Progenitor cell of endocrine pancreas (in vitro differentiated cells): ENCODE results near the gene SVIL. TPM values are rescaled to one million over a fixed set of nuclear protein-coding genes. Genes with fewer than 3 reads are reported as not detected.
A peak's percentile ranks its signal among the peaks of the same experiment; 100 is the strongest.

Source experiments
- DNase-seq: peaks from one replicate; pipeline ENCODE4 v3.0.0; 2021; ENCODE audit warnings: low spot score; ENCODE audit not compliant: unreplicated experiment
- H3K27ac Mint-ChIP-seq: 2 replicates; pipeline ENCODE4 v1.8.0; 2021; ENCODE audit warnings: mild to moderate bottlenecking, moderate library complexity, mixed read lengths
- H3K27me3 Mint-ChIP-seq: 2 replicates; pipeline ENCODE4 v1.8.0; 2021; ENCODE audit warnings: mixed read lengths
- H3K36me3 Mint-ChIP-seq: 2 replicates; pipeline ENCODE4 v1.8.0; 2022; ENCODE audit warnings: mixed read lengths; ENCODE audit not compliant: insufficient read depth
- H3K4me1 Mint-ChIP-seq: 2 replicates; pipeline ENCODE4 v1.8.0; 2021; ENCODE audit warnings: low read depth, mixed read lengths
- H3K4me3 Mint-ChIP-seq: 2 replicates; pipeline ENCODE4 v1.8.0; 2021; ENCODE audit warnings: low read depth, mild to moderate bottlenecking, moderate library complexity, mixed read lengths
- H3K9me3 Mint-ChIP-seq: 2 replicates; pipeline ENCODE4 v1.8.0; 2021; ENCODE audit warnings: low read depth, mixed read lengths
- CTCF ChIP-seq: fragments of 200-600 bp; sonication (generic); IDR thresholded peaks from one replicate; pipeline ENCODE4 v1.5.0; 2021; ENCODE audit warnings: antibody characterized with exemption, mild to moderate bottlenecking; ENCODE audit not compliant: unreplicated experiment
- total RNA-seq: library from RNA; stranded (reverse); gene quantifications from 2 replicates; pipeline ENCODE4 v1.2.1, GENCODE V29; 2021

The SVIL gene
- total RNA-seq, 1 donor from 2014 or later: 88.2 TPM

DNA sequence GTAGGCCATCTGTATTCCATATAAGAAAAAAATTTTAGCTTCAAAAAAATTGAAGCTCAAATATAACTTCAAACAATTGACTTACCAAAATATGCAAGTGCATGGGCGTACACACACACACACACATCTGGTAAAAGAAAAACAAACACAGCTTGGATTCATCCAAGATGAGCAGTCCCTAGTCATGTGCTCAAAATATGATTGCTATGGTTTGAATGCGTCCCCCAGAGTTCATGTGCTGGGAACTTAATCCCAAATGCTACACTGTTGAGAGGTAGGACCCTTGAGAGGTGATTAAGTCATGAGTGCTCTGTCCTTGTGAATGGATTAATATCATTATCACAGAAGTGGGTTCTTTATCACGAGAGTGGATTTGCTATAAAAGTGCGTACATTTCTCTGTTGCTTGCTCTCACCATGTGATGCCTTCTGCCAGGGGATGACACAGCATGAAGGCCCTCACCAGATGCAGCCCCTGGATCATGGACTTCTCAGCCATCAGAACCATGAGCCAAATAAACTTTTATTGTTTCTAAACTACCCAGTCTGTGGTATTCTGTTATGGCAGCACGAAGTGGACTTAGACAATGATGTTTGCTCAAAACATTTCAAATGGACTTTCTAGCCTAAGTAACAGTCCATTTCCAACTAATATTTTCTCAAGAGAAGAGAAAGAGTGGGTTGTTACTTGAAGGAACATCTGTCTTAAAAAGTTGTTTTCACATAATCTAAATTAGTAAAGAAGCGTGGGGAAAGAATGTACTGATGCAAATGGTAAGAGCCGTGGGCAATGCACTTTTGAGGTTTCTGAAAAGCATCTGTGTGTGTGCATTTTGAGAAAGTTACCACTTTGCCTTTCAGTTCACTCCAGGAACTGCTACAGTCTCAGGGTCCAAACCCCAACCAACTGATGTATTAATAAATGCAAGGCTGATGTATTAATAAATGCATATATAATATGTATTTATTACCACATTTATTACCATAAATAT, 15.1 kb upstream of the SVIL start:
- peak overlapping the region; percentile 37 for H3K27ac Mint-ChIP-seq
- no peaks in the 10 kb centered on the region for H3K27me3 Mint-ChIP-seq
- TF ChIP-seq CTCF: no peak
- peaks cover 3% of the 10 kb centered on the region for H3K9me3 Mint-ChIP-seq
- no peak for DNase-seq
- H3K4me1 Mint-ChIP-seq: peaks cover 27% of the 10 kb centered on the region
- H3K36me3 Mint-ChIP-seq: peaks cover 27% of the 10 kb centered on the region
- H3K4me3 Mint-ChIP-seq: no peak overlapping the region

DNA sequence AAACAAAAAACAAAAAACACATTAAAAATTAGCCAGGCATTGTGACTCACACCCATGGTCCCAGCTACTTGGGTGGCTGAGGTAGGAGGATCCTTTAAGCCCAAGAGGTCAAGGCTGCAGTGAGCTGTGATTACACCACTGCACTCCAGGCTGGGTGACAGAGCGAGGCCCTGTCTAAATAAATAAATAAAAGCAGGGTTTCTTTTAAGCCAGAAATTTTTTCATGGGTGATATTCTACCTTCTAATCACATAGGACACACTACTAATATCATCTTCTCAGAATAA, 14.2 kb upstream of the SVIL start:
- Mint-ChIP-seq H3K27me3 (no peaks in the 10 kb centered on the region), H3K4me1 (peaks cover 27% of the 10 kb centered on the region), H3K4me3 (no peak overlapping the region), H3K27ac (no peak overlapping the region), H3K9me3 (peaks cover 3% of the 10 kb centered on the region), H3K36me3 (peaks cover 23% of the 10 kb centered on the region)
- no peak for DNase-seq
- no peak for TF ChIP-seq CTCF

- Mint-ChIP-seq H3K27me3 (no peaks in the 10 kb centered on the region), H3K4me1 (peaks cover 27% of the 10 kb centered on the region), H3K4me3 (no peak overlapping the region), H3K27ac (peak overlapping the region; percentile 11), H3K9me3 (peaks cover 3% of the 10 kb centered on the region), H3K36me3 (peaks cover 22% of the 10 kb centered on the region)
- no peak for DNase-seq
- TF ChIP-seq CTCF: no peak
Measured at GRCh38 chr10:29648114-29648982, 13.6 kb upstream of the SVIL start.

- peaks cover 27% of the 10 kb centered on the region for H3K4me1 Mint-ChIP-seq
- H3K36me3 Mint-ChIP-seq: peaks cover 16% of the 10 kb centered on the region
- no peaks in the 10 kb centered on the region for H3K27me3 Mint-ChIP-seq
- TF ChIP-seq CTCF: no peak
- H3K9me3 Mint-ChIP-seq: peaks cover 3% of the 10 kb centered on the region
- no peak overlapping the region for H3K4me3 Mint-ChIP-seq
- DNase-seq: no peak
- H3K27ac Mint-ChIP-seq: no peak overlapping the region
Measured at GRCh38 chr10:29647478-29647877, 12.7 kb upstream of the SVIL start.

GRCh38 chr10:29646960-29647461, 12.2 kb upstream of the SVIL start:
- H3K27me3 Mint-ChIP-seq: no peaks in the 10 kb centered on the region
- no peak overlapping the region for H3K4me3 Mint-ChIP-seq
- H3K27ac Mint-ChIP-seq: no peak overlapping the region
- H3K9me3 Mint-ChIP-seq: peaks cover under 1% of the 10 kb centered on the region
- H3K36me3 Mint-ChIP-seq: peaks cover 14% of the 10 kb centered on the region
- no peak for DNase-seq
- TF ChIP-seq CTCF: no peak
- peaks cover 27% of the 10 kb centered on the region for H3K4me1 Mint-ChIP-seq
